T-helper 17 cell (primary cell): ENCODE data around the gene IL4. TPM values are rescaled to one million over a fixed set of nuclear protein-coding genes. Genes with fewer than 3 reads are reported as not detected.

ENCODE experiments used
- ATAC-seq: fragments of 150-1000 bp; cut with Tn5 transposase; 2 replicates; pipeline ENCODE4 v1.10.0; 2021; ENCODE audit warnings: mild to moderate bottlenecking, moderate library complexity
- DNase-seq, 3 donors: peaks; one replicate each; pipeline versions ENCODE4 v3.0.0 to v3.0.0-alpha.2; 2020 to 2021
- H3K9me3 ChIP-seq: one replicate; pipeline ENCODE4 v1.7.0; 2013; ENCODE audit warnings: low read length, mild to moderate bottlenecking; ENCODE audit not compliant: control insufficient read depth, poor library complexity, severe bottlenecking
- H3K27ac Mint-ChIP-seq: one replicate; pipeline ENCODE4 v1.8.0; 2022; ENCODE audit warnings: mild to moderate bottlenecking, moderate library complexity, mixed read lengths
- H3K27me3 Mint-ChIP-seq: one replicate; pipeline ENCODE4 v1.8.0; 2022; ENCODE audit warnings: mixed read lengths
- H3K36me3 Mint-ChIP-seq: one replicate; pipeline ENCODE4 v1.8.0; 2022; ENCODE audit warnings: low read depth, mixed read lengths
- H3K4me1 Mint-ChIP-seq: one replicate; pipeline ENCODE4 v1.8.0; 2022; ENCODE audit warnings: mild to moderate bottlenecking, mixed read lengths
- H3K4me3 Mint-ChIP-seq: one replicate; pipeline ENCODE4 v1.8.0; 2022; ENCODE audit warnings: mild to moderate bottlenecking, moderate library complexity, mixed read lengths
- total RNA-seq, 4 donors: library from RNA in 2 of 4; stranded (reverse) in 2 of 4; gene quantifications; one replicate each; pipeline ENCODE4 v1.2.3 and lab custom pipeline; 2022 to 2026

IL4 gene
- total RNA-seq, 2 donors from 2014 or later, result not detected

DNA sequence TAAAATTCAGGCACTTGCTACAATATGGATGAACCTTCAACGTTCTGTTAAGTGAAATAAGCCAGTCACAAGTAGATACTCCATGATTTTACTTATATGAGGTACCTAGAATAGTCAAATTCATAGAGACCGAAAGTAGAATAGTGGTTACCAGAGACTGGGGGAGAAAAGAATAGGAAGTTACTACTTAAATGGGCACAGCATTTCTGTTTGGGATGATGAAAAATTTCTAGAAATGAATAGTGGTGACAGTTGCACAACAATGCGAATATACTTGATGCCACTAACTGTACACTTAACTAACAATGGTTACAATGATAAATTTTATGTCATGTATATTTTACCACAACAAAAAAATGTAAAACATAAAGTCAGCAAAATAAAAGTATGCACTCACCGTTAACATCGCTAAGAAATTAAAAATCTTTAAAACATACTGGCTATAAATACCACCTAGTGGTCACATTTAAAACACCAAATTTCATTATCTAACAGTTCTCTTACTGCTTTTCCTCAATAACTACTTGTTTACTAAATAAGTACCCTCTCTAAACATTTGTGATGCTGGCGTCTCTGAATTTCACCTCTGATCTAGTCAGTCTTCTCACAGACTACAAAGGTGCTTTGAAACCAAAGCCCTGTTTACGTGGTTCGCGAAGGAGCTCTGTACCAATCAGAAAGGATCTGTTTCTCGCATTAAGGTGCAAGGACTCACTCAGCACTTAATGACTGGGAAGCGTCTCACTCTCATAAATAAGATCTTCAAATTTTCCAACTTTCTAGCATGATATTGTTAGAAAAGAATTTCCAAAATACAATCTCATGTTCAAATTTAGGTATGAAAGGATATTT, 40.9 kb downstream of the IL4 start:
- Mint-ChIP-seq H3K4me3 (no peak overlapping the region), H3K27ac (no peak overlapping the region), H3K4me1 (peaks cover 2% of the 10 kb centered on the region), H3K36me3 (peaks cover 3% of the 10 kb centered on the region), H3K27me3 (no peaks in the 10 kb centered on the region)
- ATAC-seq, result peak; percentile 32
- DNase-seq, result no peak
- no peaks in the 10 kb centered on the region for H3K9me3 ChIP-seq

DNA sequence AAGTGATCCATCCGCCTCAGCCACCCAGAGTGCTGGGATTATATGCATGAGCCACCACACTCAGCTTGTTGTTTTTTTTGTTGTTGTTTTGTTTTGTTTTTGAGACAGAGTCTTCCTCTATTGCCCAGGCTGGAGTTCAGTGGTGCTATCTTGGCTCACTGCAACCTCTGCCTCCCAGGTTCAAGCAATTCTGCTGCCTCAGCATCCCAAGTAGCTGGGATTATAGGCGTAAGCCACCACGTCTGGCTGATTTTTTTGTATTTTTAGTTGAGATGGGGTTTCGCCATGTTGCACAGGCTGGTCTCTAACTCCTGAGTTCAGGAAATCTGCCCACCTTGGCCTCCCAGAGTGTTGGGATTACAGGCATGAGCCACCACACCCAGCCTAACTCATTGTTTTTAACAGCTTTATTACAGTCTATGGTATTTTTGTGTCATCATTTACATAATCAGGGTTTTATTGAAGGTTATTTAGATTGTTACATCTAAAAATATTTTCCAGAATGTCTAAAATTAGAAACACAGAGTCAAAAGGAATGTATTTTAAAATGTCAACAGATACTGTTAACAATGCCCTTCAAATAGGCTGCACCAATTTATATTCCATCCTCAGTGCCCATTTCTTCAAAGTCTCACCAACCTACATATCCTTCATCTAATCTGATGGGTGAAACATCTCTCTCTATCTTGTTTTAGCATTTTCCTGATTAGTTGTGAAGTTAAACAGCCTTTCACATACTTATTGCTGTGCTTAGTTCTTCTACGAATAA, 44.9 kb downstream of the IL4 start:
- H3K27ac Mint-ChIP-seq, result no peak overlapping the region
- no peaks in the 10 kb centered on the region for H3K4me1 Mint-ChIP-seq
- no peak for ATAC-seq
- no peaks in the 10 kb centered on the region for H3K9me3 ChIP-seq
- no peak overlapping the region for H3K4me3 Mint-ChIP-seq
- no peaks in the 10 kb centered on the region for H3K27me3 Mint-ChIP-seq
- no peak for DNase-seq
- no peaks in the 10 kb centered on the region for H3K36me3 Mint-ChIP-seq

DNA sequence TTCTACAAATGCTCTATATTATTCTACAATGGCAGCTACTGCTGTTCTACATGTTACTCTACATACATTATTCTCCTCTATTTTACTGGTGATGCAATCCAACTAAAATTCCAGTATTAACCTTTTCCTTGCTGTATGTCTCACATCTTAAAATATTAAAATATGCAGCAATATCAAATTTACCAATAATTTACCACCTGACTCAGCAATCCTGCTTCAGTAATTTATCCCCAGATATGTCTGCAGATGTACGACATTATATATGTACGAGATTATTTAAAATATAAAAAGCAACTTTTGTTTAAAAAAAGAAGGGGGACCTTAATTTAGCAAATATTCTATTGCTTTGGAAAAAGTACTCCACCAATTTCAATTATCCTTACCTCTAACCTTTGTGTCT, 52.0 kb downstream of the IL4 start:
- no peaks in the 10 kb centered on the region for H3K27me3 Mint-ChIP-seq
- H3K9me3 ChIP-seq, result no peaks in the 10 kb centered on the region
- no peak overlapping the region for H3K27ac Mint-ChIP-seq
- ATAC-seq, result no peak
- H3K36me3 Mint-ChIP-seq, result peaks cover 10% of the 10 kb centered on the region
- H3K4me1 Mint-ChIP-seq, result peaks cover 9% of the 10 kb centered on the region
- no peak overlapping the region for H3K4me3 Mint-ChIP-seq
- DNase-seq, result no peak

DNA sequence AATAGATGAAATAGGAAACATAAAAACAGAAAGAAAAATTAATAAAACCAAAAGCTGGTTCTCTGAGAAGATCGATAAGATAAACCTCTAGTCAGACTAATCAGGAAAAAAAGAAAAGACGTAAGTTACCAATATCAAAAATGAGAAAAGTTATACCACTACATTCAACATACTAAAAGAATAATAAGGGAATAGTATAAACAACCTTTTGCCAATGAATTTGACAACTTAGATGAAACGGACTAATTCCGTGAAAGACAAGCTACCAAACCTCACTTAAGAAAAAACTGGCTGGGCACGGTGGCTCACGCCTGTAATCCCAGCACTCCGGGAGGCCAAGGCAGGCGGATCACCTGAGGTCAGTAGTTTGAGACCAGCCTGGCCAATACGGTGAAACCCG, 56.1 kb downstream of the IL4 start:
- no peak for ATAC-seq
- H3K27me3 Mint-ChIP-seq, result no peaks in the 10 kb centered on the region
- peaks cover 14% of the 10 kb centered on the region for H3K36me3 Mint-ChIP-seq
- DNase-seq, result no peak
- H3K4me1 Mint-ChIP-seq, result peaks cover 12% of the 10 kb centered on the region
- H3K27ac Mint-ChIP-seq, result no peak overlapping the region
- no peaks in the 10 kb centered on the region for H3K9me3 ChIP-seq
- H3K4me3 Mint-ChIP-seq, result no peak overlapping the region

Other genes starting within 250 kb of the IL4 start
- 100 to 1,000 TPM; 590 to 639 TPM for gene IRF1, start 183.2 kb upstream of the IL4 start, total RNA-seq
- gene IL5, start 130.5 kb upstream of the IL4 start, total RNA-seq, result not detected
- gene RAD50, start 117.0 kb upstream of the IL4 start, total RNA-seq, result 10 to 100 TPM; 20.4 to 22.2 TPM
- gene IL13, start 15.8 kb upstream of the IL4 start, total RNA-seq, result under 1 TPM in 1 of 2 donors, not detected in 1; 0.20 TPM
- 10 to 100 TPM; 12.6 to 17.9 TPM for gene KIF3A, start 63.6 kb downstream of the IL4 start, total RNA-seq
- 10 to 100 TPM in 1 of 2 donors, 1 to 10 TPM in 1; 8.7 to 13.7 TPM for gene CCNI2, start 73.4 kb downstream of the IL4 start, total RNA-seq
- gene SEPTIN8, start 103.2 kb downstream of the IL4 start, total RNA-seq, result 1 to 10 TPM; 8.0 to 8.8 TPM
- gene SOWAHA, start 139.3 kb downstream of the IL4 start, total RNA-seq, result not detected
- under 1 TPM in 1 of 2 donors, not detected in 1; 0.20 TPM for gene SHROOM1, start 156.7 kb downstream of the IL4 start, total RNA-seq
- gene GDF9, start 192.5 kb downstream of the IL4 start, total RNA-seq, result under 1 TPM; 0.70 to 0.94 TPM
- gene UQCRQ, start 192.7 kb downstream of the IL4 start, total RNA-seq, result 100 to 1,000 TPM; 107 to 112 TPM
- gene LEAP2, start 199.7 kb downstream of the IL4 start, total RNA-seq, result 1 to 10 TPM in 1 of 2 donors, under 1 TPM in 1; 0.47 to 1.0 TPM